ENCODE data around the gene CNGA3.
"Not testable (repeated sequence)": the region's sequence is repeated elsewhere in the genome, so short reads cannot be mapped to it uniquely, and the experiment has no call there.

CNGA3 gene

DNA sequence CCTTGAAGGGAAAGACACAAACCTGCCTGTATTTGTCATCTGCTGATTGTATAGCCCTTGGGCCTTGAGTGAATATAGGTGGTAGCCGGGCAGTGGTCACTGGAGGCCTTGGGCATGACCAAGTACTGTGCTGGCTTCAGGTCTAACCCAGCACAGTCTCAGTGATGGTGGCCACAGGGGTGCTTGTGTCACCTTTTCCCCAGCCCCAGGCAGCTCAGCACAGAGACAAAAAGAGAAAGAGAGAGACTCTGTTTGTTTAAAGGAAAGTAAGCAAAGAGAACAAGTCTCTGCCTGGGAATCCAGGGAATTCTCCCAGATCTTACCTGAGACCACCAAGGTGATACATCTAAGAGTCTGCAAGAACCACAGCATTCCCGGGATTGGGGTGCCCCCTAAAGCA lies 59.0 kb downstream of the CNGA3 start:
- no peak for DNase-seq

DNA sequence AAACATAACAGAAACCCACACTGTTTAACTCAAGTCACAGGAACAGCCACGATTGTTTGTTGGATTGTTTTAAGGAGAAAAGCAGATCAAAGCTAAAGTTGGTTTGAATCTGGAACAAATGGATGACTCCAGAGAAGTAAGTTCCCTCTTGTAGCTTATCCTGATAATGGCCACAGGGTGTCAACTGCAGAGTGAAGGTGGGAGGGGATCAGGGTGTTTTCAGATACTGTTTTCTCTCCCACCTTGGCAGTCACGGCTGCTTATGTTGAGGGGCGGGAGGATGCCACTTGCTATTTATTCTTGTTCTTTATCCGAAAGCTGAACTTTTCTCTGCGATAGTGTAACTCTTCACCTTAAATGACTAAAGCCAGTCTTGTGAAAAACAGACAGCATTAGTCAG lies 61.9 kb downstream of the CNGA3 start:
- DNase-seq = no peak

DNA sequence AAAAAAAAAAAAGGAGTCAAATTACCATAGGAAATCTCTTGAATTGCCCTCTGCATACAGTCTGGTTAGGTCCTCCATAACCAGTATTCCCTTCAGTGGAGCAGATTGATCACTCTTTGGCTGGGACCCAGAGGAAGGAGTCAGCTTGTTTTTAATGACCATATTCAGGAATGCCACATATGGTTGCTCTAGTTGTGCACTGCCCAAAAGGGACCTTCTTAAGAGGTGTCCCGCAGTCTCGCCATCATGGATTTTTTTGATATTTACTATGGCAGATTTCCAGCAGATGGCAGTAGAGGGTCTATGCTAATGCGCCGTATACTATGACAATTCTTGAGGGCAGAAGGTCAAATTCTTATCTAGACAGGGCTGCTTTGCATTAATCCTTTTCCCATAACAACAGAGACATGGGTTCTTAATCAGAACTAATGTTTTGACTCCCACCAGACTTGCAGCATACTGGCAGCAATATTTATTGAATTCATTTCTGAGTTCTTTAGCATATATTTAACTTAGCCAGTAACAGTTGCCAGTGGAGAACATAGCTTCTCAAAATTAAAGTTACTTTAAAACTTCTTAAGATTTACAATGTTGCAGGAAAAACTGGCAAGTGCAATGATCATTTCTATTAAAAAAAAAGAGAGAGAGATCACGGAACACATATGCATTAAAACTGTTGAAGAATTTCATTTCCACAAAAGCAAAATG lies 66.6 kb downstream of the CNGA3 start:
- peak; percentile 74 for DNase-seq

DNA sequence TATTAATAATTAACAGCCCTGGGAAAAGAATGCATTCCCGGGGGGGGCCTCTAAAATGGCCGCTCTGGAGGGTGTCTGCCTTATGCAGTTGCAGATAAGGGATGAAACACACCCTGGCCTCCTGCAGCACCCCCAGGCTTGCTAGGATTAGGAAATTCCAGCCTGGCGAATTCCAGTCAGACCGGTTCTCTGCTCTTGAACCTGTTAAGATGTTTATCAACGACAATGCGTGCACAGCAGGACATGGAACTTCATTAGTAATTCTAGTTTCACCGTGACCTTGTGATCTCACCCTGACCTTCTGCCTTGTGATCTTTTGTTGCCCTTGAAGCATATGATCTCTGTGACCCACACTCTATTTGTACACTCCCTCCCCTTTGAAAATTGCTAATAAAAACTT lies 68.0 kb downstream of the CNGA3 start:
- not testable (repeated sequence) for DNase-seq

DNA sequence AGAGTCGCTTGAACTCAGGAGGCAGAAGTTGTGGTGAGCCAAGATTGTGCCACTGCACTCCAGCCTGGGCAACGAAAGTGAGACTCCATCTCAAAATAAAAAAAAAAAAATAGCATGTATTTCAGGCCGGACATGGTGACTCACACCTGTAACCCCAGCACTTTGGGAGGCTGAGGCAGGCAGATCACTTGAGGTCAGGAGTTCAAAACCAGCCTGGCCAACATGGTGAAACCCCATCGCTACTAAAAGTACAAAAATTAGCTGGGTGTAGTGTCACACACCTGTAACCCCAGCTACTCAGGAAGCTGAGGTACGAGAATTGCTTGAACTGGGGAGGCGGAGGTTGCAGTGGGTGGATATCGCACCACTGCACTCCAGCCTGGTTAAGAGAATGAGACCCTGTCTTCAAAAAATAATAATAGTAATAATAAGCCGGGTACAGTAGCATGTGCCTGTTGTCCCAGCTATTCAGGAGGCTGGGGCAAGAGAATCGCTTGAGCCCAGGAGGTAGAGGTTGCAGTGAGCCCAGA lies 69.5 kb downstream of the CNGA3 start:
- DNase-seq = not testable (repeated sequence)

DNA sequence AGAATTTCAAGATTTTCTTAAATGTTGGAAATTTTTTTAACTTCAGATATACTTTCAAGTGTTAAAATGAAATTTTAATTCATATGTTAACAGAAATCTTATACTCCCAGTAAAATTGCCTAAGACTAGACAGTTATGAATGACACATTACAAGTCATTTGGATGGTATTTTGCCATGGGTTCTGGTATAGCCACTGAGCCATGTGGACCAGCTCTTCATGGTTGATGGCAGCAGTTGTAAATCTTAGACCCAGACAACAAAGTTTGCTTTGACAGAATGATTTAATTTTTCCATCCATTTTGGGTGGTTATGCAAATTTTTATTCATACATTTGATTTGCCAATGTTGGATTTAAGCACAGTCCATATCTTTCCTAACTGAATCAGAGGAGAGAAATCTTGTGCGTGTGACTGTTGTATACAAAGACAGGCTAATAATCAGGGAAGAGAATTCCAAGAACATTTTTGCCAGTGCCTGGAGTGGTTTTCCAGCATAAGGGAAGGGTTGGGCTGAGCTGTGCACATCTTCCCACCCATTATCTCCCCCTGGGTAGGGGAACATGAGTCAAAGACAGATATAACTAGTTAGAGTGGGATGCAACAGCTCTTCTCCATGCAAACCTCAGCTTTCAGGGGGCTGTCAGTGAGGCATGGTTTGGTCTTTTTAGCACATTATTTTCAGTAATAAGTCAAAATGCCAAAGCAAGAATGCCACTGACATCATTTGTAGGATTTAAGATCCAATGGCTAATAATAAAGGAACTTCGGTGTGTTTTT lies 70.3 kb downstream of the CNGA3 start:
- DNase-seq = no peak

DNA sequence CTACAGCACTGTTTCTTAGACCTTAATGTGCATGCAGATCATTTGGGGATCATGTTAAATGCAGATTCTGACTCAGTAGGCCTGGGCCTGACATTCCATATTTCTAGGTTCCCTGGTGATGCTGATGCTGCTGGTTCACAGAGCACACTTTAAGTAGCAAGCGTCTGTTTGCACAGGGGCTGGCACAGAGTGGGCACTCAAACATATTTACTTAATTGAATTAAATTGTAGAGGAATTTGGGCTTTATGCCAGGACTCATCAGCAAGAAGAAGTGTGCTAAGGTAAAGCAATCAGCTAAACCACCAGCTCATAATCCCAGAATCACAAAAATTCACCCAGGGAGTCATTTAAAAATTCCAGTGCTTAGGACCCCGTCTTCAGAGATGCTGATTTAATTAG lies 73.3 kb downstream of the CNGA3 start:
- DNase-seq = no peak

DNA sequence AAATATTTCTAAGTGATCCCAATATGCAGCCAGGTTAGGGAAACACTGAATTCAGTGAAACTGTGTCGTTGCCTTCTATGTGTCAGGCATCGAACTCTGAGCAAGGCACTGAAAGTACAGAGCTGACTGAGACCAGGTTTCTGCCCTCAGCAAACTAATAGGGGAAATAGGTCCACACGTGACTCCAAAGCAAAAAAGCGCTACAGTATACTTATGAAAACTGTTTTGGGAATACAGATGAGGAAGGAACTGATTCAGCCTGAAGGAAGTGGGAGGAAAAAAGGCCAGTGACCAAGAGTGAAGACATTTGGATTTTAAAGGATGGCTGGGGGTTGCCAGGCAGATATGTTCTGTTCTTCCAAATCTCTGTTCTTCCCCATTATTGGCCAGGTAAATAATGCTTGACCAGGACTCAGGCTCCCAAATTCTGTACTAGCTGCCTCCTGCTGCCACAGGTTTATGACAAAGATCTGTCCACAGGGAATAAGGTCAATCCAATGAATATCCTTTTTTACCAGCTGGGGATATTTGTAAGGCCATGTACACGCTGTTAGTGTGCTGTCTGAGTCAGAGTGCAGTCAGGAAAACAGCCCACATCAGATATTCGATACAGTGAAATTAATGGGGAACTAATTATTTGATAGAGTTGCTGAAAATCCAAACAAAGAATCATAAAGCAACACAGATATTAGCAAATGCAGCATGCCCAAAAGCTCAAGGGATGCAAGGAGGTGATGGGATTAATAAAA lies 73.9 kb downstream of the CNGA3 start:
- no peak for DNase-seq

DNA sequence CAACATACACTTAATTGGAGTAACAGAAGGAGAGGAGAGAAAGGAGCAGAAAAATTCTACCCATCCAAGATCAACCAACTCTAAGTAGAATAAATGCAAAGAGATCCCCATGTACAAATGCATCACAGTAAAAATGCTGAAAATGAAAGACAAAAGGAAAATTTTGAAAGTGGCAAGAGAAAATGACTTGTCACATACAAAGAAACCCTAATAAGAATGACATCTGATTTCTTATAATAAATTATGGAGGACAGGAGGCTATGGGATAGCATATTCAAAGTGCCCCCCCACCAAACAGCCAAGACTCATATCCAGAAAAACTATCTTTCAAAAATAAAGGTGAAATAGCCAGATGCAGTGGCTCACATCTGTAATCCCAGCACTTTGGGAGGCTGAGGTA lies 76.2 kb downstream of the CNGA3 start:
- DNase-seq = no peak

DNA sequence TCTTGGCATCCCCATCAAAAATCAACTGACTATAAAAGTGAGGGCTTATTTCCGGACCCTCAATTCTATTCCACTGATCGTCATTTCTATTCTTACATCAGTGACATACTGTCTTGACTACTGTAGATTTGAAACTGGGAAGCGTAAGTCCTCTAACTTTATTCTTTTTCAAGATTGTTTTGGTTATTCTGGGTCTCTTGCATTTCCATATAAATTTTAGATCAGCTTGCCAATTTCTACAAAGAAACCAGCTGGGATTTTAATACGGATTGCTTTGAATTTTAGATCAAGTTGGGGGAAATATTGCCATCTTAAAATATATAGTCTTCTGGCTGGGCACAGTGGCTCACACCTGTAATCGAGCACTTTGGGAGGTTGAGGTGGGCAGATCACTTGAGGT lies 80.5 kb downstream of the CNGA3 start:
- DNase-seq = no peak

DNA sequence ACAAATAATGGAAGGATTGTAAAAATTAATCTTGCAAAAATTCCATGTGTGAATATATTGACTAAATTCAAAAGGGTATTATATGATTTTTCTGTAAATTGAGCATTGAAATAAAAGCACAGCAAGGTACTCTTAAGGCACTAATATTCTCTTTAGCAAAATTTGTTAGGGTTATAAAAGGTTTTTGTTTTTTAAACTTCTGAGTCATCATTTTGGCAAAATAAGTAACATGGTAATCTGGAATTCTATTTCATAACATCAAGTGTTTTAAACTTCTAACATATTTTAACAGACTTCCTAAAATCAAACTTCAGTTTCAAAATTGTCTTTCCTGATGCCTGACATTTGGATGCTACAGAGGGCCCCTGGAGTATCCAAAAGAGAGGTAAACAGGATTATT lies 85.9 kb downstream of the CNGA3 start:
- DNase-seq = no peak

DNA sequence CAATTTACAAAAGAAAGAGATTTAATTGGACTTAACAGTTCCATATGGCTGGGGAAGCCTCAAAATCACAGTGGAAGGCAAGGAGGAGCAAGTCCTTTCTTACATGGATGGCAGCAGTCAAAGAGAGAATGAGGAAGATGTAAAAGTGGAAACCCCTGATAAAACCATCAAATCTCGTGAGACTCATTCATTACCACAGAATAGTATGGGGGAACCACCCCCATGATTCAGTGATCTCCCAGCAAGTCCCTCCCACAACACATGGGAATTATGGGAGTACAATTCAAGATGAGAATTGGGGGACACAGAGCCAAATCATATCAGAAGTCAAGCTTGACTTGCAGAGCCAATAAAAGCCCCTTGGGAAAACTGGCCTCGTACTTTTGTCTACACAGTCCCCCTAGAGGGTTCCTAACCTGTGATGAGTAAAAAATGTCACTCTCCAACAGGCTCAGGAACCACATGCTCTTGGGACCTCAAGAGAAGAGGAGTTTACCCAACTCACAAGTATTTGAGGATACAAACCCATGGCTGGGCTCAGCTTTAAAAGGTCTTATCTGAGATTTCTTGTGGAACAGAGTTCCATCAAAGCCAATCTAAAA lies 87.2 kb downstream of the CNGA3 start:
- DNase-seq = no peak

DNA sequence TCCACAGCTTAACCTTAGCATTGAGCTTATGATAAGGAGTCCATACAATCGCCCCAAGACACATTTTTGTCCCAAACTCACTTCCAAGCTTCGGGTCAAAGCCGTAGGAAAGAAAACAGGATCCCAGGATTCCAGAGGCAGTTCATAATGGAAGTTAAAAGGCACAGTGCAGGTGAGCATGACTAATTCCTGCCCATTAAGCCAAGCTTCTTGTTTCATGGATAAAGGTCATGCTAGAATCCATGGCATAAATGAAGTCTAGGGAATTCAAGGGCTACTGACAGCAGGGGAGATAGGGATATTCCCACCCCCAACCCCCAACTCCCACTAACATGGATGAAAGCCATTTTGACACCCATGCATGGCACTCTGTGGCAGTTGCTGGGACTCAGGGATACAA lies 88.2 kb downstream of the CNGA3 start:
- DNase-seq = no peak

DNA sequence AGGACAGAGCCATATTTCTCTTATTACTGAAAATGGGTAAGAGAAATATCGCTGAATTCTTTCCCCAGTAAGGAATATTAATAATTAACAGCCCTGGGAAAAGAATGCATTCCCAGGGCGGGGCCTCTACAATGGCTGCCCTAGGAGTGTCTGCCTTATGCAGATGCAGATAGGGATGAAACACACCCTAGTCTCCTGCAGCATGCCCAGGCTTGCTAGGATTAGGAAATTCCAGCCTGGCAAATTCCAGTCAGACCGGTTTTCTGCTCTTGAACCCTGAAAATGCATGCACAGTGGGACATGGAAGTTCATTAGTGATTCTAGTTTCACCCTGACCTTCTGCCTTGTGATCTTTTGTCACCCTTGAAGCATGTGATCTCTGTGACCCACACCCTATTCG lies 89.4 kb downstream of the CNGA3 start:
- not testable (repeated sequence) for DNase-seq

DNA sequence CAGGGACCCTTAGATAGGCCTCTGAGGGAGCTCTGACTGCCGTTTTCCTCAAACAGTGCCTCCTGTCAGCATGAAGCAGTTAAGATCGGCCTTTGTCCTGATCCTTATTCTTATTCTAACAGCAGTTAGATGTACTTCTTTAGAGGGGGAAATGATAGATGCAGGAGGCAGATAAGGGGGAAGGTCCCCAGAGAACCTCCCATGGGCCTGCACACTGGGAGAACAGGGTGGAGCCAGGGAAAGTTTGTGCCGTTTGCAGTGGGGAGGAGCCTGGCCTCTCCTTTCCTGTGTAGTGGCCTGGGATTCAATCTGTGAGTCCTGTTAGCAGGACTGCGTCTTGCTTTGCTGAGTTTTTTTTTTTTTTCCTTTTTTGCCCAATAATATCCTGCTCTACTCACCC lies 90.5 kb downstream of the CNGA3 start:
- DNase-seq = no peak

DNA sequence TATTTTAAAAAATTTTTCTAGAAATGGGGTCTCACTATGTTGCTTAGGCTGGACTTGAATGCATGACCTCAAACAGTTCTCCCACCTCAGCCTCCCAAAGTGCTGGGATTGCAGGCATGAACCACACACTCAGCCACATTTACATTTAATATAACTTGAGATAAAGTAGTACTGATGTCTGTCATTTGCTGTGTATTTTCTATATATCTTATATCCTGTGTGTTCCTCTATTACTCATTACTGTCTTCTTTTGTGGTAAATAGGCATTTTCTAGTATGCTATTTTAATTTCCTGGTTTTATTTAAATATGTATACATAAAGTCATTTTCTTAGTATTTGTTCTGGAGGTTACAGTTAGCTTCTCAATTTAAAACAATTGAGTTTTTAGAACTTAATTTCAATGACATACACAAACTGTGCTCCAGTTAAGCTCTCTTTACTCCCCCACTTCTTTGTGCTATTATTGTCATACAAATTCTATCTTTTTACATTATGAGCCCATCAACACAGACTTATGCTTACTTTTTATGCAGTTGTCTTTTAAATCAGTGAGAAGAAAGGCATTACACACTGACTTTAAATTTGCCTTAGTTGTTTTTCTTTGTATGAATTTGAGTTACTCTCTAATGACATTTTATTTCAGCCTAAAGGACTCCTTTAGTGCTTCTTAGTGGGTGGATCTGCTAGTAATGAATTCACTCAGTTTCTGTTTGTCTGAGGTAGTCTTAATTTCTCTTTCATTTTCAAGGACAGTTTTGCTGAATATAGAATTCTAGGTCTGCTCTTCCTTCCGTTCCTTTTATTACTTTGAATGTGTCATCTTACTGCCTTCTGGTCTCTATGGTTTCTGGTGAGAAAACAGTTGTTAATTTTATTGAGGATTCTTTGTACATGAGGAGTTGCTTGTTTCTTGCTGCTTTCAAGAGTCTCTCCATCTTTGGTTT lies 92.2 kb downstream of the CNGA3 start:
- no peak for DNase-seq

DNA sequence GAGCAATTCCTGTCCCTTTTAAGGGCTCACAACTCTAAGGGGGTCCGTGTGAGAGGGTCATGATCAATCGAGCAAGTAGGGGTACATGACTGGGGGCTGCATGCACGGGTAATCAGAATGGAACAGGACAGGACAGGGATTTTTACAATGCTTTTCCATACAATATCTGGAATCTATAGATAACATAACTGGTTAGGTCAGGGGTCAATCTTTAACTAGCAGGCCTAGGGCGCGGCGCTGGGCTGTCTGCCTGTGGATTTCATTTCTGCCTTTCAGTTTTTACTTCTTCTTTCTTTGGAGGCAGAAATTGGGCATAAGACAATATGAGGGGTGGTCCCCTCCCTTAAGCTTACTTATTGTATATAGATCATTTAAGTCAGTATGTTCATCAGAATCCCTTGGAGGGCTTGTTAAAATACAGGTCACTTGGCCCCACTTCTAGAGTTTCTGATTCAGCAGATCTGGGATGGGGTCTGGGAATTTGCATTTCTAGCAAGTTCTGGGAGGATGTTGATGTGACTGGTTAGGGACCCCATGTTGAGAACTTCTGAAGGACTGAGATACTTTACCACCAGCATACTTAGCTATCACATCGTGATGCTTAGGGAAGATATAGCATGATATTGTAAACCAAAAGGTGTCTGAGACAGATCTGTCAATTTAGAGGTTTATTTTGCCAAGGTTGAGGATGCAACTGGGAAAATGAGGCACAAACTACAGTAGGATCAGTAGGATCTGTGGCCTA lies 95.6 kb downstream of the CNGA3 start:
- DNase-seq = no peak

DNA sequence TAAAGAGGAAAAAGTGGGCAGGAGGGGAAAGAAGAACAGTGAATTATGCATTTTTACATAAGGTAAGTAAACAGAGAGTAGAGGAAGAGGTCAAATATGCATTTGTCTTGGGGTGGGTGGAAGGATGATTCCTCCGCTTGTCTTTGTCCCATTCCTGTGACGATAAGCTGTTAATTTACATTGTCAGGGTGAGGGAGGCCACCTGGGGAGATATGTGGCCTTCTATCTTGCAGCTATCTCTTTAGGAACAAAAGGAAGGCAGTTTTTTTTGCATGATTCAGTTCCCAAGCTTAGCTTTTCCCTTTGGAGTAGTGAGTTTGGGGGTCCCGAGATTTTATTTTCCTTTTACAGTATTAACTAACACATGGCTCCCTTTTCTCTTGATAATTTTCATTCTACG lies 96.2 kb downstream of the CNGA3 start:
- DNase-seq = no peak

DNA sequence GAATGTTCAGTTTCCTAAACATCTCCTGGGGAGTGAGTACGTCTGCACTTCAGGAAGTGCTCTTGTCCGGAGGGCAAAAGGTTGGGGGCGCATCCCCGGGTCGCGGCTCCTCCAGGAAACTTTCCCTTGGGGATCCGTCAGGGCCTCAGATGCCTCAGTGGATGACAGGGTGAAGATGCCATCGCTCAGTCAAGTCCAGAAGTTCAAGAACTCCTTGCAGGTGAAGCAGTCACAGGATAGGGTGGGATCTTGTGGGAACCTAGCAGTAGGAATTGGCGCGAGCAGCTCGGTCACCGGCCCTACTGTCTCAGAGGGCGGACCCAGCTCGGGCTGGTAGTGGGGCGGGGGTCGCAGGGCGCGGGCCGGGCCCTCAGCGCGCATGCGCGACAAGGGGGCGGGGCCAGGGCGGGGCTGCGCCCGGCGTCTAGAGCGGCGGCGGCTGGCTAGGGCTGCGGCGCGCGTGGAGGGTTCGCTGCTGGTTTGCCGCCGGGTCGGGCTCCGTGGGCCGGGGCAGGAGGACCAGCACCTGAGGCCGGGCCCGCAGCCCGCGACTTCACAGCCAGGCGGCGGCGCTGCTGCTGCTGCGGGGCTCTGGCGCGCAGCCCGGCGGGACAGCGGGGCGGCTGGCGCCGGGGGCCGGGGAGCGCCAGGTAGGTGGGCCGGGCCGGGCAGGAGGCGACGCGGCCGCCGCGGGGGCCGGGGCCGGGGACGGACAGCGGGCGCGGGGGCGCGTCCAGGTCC lies 98.3 kb downstream of the CNGA3 start, which contains the start of gene INPP4A:
Gene INPP4A (plus strand): TSS at position 423 of the 741 bp plus-strand sequence. CDS start 75,191 bp downstream, outside the sequence.
- DNase-seq = peak; percentile 94

DNA sequence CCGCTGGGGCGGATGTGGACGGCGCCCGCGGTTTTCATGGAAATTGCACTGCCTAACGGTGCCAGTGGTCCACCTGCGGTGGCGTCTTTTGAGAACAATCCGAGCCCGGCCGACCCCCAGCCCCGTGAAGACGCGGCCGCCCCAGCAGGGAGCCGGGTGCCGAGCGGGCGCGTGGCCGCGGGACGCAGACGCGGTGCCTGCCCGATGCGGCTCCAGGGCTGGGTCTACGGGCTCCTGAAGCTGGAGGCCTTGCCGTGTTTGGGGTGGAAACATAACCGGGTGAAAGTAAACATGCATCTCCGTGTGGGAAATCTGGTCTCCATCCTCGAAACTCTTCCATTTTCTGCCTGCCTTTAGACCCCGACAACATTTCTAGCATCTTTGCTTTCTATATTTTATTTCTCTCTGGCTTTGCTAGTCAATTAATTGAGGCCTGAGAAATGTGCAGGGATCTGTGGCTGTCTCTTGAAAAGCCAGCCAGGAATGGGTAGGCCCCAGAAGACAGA lies 99.0 kb downstream of the CNGA3 start:
- no peak for DNase-seq
